HG02798 (cell line): ENCODE data around the gene ST6GAL1.

Experiments used
- ATAC-seq: cut with Tn5 transposase; IDR thresholded peaks from one replicate; pipeline ENCODE4 v1.9.1; 2021; ENCODE audit warnings: mild to moderate bottlenecking; ENCODE audit not compliant: unreplicated experiment, poor library complexity

ST6GAL1 gene

DNA sequence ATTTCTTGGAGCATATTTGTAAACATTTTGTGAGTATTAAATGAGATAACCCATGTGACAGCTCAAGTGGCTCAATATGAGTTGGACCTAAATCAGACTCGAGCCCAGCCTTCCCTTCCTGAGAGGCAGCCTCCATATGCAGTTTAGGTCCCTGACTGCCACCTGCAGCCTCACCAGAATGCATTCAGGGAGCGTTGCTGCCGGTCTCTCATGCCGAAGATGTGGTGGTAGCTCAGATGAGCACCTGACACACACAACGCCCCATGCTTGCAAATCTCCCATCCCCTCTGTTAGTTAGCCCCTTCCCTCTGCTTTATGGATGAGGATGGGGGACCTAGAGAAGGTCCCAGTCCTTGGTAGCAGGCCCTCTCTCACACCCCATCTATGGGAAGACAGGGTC lies 9.2 kb downstream of the ST6GAL1 start:
- no peak for ATAC-seq

DNA sequence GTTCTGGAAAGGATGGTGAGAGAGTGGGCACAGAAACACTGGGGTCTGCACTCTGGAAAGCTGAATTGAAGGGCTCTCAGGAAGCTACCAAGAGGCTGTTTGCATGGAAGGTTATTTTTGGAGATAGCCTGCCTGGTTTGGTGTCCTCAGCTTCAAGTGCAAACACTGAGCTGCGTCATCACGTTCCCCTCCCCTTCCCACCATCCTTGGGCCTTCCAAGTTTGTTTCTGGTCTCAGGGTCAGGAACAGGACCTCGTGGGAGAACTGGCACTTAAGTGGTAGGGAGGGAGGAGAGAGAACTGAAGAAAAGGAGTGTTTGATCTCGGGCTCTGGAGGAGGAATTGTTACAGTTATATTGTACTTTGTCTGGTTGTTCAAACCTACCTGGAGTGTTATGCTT lies 10.6 kb downstream of the ST6GAL1 start:
- no peak for ATAC-seq

DNA sequence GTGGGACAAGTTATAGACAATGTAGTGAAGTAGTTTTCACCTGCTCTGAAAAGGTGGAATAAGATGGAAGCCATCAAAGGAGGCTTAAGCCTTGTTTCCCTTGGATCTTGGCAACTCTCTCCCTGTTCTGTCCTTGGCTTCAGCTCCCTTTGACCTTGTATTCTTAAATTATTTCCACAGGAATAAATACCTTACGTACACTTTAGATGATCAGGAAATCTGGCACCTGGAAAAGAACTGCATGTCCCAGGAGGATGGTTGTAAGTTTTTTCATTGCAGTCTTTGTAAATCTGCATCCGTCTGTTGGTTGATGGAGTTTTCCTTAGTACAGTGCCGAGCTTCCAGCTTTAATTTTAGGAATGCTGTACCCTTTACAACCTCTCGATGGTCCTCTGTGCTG lies 11.8 kb downstream of the ST6GAL1 start:
- no peak for ATAC-seq

DNA sequence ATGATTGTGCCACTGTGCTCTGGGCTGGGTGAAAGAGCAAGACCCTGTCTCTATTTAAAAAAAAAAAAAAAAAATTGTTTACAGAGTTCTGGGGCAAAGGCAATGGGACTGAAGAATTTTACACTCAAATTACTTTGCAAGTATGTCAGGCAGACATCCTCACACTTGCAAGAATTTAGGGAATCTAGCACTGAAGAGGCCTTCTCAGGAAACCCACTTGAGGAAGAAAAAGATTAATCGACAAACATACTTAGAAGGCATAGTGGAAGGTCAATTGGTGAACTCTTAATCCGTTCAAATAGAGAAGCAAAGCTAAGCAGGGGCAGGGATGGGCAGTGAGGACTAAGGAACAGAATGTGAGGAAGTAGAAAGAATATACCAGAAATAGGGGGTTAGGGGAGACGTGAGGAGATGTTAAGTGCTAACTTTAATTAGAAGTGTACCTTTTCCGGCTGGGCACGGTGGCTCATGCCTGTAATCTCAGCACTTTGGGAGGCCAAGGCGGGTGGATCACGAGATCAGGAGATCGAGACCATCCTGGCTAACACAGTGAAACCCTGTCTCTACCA lies 15.0 kb downstream of the ST6GAL1 start:
- no peak for ATAC-seq

DNA sequence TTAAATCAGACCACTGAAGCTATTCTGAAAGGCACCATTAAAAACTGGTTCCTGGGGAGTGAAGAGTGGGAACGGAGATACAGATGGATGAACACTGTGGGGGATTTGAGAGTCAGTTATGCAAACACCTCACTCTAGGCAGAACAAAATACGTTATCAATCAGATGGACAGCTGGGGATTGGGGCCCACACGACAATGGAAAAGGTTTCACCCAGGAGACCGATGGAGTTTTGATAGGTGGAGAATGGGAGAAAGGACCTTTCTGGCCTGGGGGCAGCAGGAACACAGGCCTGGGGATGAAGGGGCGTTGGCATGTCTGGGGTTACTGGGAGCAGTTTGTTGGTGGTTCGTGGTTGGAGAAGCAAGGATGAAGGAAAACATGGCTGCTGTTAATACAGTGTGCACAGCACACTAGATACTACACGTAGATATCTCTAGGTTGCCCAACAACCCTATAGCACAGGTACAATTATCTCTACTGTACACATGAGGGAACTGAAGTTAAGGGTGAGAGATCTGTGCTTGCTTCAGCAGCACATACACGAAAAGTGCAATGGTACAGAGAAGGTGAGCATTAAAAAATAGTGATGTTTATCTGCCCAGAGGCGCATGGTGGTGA lies 16.5 kb downstream of the ST6GAL1 start:
- no peak for ATAC-seq

DNA sequence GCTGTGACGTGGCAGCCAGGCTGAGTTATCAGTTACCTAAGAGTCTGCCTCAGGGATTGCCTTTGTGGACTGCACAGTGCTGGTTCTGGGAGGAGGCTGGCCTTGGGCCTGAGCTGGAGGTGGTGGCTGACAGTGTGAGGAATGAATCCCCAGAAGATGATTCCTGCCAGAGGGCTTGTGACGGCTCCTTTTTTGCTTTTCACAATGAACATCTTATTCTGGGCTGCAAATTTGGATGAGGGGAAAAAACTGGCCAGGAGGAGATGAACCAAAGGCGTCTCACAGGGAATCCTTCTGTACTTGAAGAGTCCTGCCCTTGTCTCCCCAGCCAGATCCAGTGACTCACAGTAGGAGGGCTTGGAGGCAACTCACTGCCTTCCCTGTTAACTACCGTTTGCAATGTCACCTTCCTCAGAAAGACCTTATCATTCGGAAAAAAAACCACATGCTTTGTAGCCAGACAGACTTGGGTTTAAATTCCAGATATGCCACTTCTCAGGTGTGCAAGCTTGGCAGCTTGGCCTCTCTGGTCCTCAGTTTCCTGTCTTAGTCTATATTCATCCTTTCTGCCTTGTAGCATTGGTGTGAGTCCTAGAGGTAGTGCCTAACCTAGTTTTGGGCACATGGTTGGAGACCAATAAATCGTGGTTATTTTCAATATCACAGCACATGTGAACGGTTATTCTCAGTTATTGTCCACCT lies 19.1 kb downstream of the ST6GAL1 start:
- no peak for ATAC-seq

DNA sequence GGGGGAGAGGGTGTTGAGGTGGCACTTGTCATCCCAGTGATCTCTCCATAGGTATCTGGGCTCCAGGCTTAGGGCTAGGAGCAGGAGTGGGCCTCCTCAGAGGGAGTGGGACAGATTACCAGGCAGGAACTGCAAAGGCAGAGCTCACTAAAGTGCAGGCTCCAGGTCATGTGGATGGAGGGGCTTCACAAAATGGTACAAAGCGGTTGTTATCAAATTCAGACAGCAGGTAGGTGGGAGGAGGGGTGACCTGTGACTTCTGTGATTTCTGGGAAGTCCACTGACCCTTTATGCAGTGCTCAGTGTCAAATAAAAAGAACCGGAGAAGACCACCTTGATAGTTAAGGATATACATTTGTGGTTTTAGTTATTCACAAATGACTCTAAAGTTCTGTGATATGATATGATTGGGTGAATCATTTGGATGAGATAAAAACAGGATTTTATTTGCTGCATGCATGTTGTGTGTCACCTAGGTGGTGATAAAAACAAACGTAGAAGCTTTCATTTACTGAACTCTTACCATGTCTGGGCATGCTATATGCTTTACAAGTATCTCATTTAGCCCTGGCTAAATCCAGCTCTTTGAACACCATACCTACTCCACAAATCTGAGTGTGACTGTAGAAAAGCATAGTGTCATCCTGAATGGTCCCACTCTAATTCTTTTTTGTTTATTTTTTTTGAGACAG lies 20.2 kb downstream of the ST6GAL1 start:
- no peak for ATAC-seq

DNA sequence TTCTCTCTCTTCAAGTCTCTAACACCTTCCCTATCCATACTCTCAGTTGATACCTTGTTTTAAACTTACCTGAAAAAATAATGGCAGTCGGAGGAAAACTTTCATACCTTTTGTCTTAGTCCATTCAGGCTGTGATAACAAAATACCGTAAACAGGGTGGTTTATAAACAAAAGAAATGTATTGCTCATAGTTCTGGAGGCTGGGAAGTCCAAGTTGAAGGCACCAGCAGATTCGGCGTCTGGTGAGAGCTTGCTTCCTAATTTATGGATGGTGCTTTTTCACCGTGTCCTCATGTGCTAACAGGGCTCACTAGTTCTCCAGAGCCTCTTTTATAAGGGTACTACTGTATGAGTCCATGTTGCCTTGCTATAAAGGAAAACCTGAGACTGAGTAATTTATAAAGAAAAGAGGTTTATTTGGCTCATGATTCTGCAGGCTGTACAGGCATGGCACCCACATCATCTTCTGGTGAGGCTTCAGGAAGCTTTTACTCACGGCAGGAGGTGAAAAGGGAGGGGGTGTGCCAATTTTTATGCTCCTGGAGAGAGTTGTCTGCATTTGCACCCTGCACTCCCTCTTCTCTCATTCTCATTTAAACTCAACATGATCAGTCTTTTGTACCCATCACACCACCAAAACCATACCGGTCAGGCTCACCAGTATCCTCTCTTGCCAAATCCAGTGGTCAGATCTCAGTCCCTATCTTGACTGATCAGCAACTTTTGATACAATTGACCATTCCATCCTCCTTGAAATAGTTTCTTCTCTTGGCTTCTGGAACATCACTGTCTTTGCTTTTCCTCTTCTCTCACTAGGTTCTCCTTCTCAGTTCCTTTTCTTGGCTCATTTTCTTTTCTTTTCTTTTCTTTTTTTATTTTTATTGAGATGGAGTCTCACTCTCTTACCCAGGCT lies 21.6 kb downstream of the ST6GAL1 start:
- no peak for ATAC-seq

DNA sequence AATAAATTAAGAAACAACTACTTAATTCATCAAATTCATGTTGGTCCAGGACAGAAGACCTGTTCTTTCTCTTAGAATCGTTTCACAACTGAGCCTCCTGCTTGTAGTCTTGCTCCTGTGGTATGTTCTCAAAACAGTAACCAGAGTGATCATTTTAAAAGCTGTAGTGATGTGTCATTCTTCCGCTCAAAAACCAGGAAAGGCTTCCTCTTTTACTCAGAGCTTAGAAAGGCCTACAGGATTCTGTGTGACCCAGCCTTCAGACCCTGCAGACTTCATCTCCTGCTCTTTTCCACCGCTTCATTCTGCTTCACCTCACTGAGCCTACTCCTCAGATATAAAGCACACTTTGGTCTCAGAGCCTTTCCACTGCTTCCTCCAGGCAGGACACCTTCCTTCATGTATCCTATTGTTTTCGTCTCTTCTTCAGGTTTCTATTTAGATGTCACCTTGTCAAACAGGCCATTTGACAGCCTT lies 22.7 kb downstream of the ST6GAL1 start:
- ATAC-seq = no peak

DNA sequence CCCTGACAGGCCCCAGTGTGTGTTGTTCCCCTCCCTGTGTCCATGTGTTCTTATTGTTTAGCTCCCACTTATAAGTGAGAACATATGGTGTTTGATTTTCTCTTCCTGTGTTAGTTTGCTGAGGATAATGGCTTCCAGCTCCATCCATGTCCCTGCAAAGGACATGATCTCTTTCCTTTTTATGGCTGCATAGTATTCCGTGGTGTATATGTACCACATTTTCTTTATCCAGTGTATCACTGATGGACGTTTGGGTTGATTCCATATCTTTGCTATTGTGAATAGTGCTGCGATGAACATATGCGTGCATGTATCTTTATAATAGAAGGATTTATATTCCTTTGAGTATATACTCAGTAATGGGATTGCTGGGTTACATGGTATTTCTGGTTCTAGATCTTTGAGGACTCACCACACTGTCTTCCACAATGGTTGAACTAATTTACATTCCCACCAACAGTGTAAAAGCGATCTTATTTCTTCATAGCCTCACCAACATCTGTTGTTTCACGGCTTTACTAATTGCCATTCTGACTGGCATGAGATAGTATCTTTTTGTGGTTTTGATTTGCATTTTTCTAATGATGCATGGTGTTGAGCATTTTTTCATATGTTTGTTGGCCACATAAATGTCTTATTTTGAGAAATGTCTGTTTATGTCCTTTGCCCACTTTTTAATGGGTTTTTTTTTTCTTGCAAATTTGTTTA lies 23.8 kb downstream of the ST6GAL1 start:
- ATAC-seq = peak; percentile 50

DNA sequence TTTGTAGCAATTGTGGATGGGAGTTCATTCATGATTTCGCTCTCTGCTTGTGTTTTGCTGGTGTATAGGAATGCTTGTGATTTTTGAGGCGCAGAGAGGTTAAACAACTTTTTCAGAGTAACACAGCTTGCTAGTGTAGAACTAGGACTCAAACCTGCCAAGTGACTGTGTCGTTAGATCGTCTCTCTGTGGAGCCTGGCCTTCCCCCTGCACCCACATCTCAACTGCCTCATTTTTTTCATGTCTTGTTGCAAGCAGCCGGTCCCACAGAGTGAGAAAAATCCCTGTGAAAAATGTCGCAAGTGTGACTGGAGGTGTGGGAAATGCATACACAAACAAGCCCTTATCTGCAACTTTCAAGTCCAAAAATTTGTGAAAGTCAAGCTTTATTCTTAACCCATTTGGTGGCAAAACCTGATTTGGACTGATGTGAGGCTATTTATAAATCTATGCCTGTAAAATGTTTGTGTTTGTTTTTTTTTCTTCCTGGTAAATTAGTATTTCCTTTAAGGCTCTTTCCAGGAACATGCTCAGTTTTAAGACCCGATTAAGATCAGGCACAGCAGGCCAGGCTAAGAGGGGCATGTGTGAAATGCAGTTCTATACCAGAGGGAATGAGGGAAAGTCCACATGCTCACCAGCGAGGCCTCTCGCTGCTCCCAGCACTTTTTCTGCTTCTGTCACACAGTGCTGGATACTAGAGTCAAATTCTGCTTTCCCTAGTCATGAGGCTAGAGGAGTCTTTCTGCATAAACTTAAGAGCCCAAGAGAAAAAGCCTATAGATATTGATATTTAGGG lies 25.8 kb downstream of the ST6GAL1 start:
- ATAC-seq = no peak

DNA sequence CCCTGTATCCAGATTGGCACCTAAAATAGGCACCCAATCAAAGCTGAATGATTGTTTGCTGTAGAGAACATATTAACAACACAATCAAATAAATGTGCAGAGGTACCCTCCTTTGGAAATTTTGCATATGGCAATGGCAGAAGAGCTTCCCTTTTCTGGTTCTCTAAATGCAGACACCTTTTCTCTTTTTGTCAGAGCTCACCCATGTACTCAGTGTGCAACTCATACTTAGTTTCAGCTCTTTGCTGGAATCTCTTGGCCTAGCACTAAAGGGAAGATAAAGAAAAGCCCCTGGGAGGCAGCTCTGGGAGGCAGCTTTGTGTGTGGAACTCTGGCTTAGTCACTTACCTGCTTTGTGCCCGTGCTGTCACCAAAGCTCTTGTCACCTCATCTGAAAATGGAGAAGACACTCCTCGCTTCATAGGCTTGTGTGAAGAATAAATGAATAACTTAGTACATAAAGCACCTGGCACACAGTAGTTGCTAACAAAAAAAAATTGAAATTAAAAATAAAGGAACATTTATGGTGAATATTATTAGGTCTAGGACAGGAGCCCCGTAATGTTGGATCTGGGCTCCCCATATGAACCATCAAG lies 28.8 kb downstream of the ST6GAL1 start:
- ATAC-seq = no peak

DNA sequence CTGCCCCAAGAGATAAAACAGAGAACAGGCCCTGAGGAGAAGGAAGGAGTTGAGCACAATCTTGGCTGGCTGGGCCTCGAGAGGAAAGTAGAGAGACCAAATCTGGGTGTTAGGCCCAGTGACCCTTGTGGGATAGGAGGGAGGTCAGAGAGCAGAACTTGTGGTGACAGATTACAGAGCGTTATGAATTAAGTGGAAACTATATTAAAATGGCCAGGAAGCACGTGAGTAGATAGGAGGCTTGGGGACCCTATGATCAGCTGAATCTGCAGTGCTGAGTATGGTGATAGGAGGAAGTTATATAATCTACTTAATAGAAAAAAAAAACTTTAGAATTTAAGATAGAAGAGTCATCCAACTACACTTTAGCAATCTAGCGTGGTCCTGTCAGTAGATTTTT lies 30.0 kb downstream of the ST6GAL1 start:
- no peak for ATAC-seq

DNA sequence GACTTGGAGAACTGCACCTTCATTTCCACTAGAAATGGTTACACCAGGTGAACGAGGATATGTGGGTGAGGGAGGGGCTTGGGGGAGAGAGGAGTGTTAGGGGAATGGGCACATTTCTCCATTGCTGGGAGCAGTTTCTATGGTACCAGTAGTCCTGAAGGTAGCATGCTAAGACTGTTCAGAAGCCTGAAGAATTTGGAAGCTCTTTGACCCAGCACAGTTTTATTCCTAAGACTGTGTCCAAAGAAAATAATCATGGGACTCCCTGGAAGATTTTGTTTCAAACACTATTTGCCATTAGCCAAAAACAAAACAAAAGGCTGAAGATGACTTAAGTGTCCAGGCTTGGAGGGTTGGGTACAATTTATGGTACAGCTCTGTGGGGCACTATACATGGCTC lies 32.1 kb downstream of the ST6GAL1 start:
- ATAC-seq = no peak

DNA sequence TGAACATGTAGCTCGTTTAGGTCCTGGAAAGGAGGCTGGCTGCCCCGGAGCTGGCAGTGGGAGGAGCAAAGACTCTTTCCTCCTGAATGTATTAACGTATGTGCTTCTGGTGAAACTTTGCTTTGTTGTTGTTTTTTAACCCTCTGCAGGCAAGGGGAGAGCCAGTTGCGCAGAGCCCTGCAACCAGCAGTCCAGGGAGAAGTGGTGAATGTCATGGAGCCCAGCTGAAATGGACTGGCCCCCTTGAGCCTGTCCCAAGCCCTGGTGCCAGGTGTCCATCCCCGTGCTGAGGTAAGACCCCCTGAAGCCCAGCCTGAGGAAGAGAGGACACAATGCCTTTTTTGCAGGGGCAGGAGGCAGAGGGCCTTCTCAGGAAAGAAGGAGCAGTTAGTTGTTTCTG lies 33.3 kb downstream of the ST6GAL1 start:
- ATAC-seq = no peak

DNA sequence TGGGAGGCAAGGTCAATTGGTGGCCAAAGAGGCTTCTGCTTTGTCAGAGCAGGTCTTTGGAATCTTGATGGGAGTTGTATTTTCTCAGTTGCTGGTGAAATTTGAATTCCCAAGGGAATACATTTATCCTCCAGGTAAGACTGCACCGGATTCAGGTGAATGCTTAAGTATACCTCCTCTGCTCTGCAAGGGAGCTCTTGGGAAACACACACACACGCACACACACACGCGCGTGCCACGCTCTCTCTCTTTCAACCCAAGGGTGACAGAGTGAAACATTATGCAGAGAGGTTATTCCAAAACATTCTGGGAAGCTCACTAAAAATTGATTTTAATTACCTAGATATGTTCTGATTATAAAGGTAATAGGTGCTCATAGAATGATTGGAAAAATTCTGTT lies 33.7 kb downstream of the ST6GAL1 start:
- ATAC-seq = no peak

DNA sequence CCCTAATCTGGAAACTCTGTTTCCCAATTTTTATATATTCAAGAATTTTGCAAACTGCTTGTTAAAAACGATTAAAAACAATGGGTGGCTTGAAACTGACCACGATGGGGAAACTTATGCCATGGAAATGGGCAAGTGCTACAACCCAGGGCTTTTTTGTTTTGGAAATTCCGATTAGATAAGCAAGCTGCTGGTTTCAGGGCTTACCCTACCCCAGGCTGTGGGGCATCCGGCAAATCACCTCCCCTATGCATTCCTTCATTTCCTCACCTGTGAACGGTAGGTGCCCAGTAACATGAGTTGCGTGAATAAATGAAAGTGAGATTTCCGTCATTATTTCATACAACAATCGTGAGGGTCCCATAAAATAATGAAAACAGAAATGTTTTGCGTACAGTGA lies 34.3 kb downstream of the ST6GAL1 start:
- no peak for ATAC-seq

DNA sequence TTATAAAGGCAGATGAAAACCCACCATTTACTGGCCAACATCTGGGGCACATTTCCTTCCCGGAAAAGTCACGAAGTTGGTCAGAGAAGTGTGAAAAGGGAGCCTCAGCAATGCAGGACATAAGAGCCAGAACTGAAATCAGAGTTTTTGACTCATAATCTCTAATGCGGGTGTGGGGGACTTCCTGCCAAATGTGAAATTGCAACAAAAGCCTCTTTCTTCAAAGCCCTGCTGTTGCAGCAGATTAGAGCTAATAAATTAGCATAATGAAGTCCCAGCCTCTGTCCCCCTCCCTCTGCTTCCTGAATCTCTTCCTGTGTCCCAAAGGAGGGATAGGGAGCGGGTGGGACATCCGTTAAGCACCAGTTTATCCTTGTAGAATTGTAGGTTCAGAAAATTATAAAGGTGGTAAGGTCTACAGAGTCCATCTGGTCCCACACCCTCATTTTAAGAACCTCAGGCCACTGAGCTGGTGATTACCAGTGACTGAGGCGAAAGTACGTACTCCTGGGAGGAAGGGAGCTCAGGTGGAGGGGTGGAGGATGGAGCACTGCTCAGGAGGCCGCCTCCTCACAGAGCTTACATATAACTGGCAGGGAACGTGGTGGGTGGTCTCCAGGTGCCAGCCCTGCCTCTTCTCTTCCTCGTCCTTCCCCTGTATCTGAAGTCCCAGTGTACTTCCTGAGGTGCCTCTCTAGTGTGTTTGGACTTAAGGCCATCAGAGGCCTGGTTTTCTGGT lies 35.0 kb downstream of the ST6GAL1 start:
- peak; percentile 66 for ATAC-seq
